MCF 10A (cell line): Measurements from ENCODE around the gene FOLR3. TPM values are rescaled to one million over a fixed set of nuclear protein-coding genes. Genes with fewer than 3 reads are reported as not detected.
"Not testable (repeated sequence)": the region's sequence is repeated elsewhere in the genome, so short reads cannot be mapped to it uniquely, and the experiment has no call there.

Experiments
- Bru-seq: library from RNA; stranded (reverse); fragments of 400-500 nt; gene quantifications from one replicate; lab custom pipeline; 2021; lab: Mats Ljungman, UMichigan
- BruChase-seq, 2 experiments: library from RNA; stranded (reverse); fragments of 400-500 nt; gene quantifications; one replicate each; lab custom pipeline; 2021; lab: Mats Ljungman, UMichigan
- BruUV-seq: library from RNA; stranded (reverse); fragments of 400-500 nt; replicated peaks from 2 replicates; lab custom pipeline; 2021; lab: Mats Ljungman, UMichigan
- CTCF ChIA-PET: fragments of 300-600 bp; sonication (Branson Sonifier 250); formaldehyde crosslinking; extraction: SDS; loops from one replicate; lab custom pipeline; 2021; ENCODE audit warnings: antibody characterized with exemption, inconsistent platforms; lab: Yijun Ruan, JAX
- POLR2A ChIA-PET: fragments of 300-600, 350-650 bp; sonication (Branson Sonifier 250); formaldehyde crosslinking; extraction: SDS; loops from one replicate; lab custom pipeline; 2020; ENCODE audit warnings: antibody characterized with exemption, inconsistent platforms; lab: Yijun Ruan, JAX
- DNase-seq: peaks from one replicate; pipeline ENCODE4 v3.0.0-alpha.2; 2018; ENCODE audit not compliant: unreplicated experiment
- H3K27ac Mint-ChIP-seq: one replicate; pipeline ENCODE4 v1.8.0; 2022; ENCODE audit warnings: mild to moderate bottlenecking, low read depth, mixed read lengths; ENCODE audit not compliant: unreplicated experiment
- H3K27me3 Mint-ChIP-seq: one replicate; pipeline ENCODE4 v1.8.0; 2022; ENCODE audit warnings: mixed read lengths; ENCODE audit not compliant: insufficient read depth, unreplicated experiment
- H3K36me3 Mint-ChIP-seq: one replicate; pipeline ENCODE4 v1.8.0; 2022; ENCODE audit warnings: mild to moderate bottlenecking, moderate library complexity, mixed read lengths; ENCODE audit not compliant: insufficient read depth, unreplicated experiment
- H3K4me1 Mint-ChIP-seq: one replicate; pipeline ENCODE4 v1.8.0; 2022; ENCODE audit warnings: mixed read lengths; ENCODE audit not compliant: insufficient read depth, unreplicated experiment
- H3K4me3 Mint-ChIP-seq: one replicate; pipeline ENCODE4 v1.8.0; 2022; ENCODE audit warnings: mild to moderate bottlenecking, moderate library complexity, mixed read lengths; ENCODE audit not compliant: unreplicated experiment
- H3K9me3 Mint-ChIP-seq: one replicate; pipeline ENCODE4 v1.8.0; 2022; ENCODE audit warnings: mixed read lengths; ENCODE audit not compliant: unreplicated experiment
- intact Hi-C: fragments of 100-400 bp; cut with micrococcal nuclease; formaldehyde crosslinking; loops from 2 replicates; pipeline ENCODE4 v1.14.1; 2022
- long read RNA-seq: library from polyadenylated mRNA; stranded (forward); transcript quantifications from one replicate; pipeline ENCODE4 v2.0.0, GENCODE V29; 2022
- total RNA-seq: library from RNA; stranded (reverse); gene quantifications from 2 replicates; pipeline ENCODE4 v1.2.3, GENCODE V29; 2022
- TF ChIP-seq, protein P1 (sequence below): fragments of 200-600 bp; IDR thresholded peaks from one replicate; pipeline ENCODE4 v1.8.0; 2022; ENCODE audit warnings: antibody characterized with exemption, mild to moderate bottlenecking; ENCODE audit not compliant: unreplicated experiment

The FOLR3 gene
- total RNA-seq (2.0 and 2.6 TPM in 2 replicates), Bru-seq, nascent RNA (percentile 18 among the genes with signal in this experiment), BruChase-seq, experiment 1, labeled RNA remaining after a 6-hour chase (percentile 35 among the genes with signal in this experiment), BruChase-seq, experiment 2, labeled RNA remaining after a 2-hour chase (percentile 28 among the genes with signal in this experiment)
- long read RNA-seq, partial matches to known transcripts, result 0 of 5 reads
- long read RNA-seq, other reads (novel, unspliced or antisense), result 2 of 5 reads

DNA sequence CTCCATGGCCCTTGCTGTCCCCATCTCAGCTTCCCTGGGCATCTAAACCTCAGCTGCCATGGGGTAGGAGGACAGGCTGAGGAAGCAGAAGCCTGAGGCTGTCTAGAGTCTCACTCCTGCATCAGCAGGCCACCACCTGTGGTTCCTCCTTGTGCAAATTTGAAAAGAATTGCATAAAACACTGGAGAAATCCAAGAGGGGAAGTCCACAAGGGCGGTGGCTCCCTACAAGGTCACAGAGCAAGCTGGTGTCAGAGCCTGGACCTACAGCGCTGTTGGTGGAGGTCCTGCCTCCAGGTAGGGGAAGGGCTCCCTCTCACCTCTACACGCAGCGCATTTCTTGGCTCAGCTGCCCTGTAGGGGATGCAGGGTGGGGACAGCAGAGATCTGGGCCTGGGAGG is at the start of gene FOLR3:
Gene FOLR3 (plus strand): TSS at position 253 of the 400 bp plus-strand sequence. CDS start 228 bp downstream, outside the sequence.
- POLR2A ChIA-PET, CTCF ChIA-PET: not testable (repeated sequence)

DNA sequence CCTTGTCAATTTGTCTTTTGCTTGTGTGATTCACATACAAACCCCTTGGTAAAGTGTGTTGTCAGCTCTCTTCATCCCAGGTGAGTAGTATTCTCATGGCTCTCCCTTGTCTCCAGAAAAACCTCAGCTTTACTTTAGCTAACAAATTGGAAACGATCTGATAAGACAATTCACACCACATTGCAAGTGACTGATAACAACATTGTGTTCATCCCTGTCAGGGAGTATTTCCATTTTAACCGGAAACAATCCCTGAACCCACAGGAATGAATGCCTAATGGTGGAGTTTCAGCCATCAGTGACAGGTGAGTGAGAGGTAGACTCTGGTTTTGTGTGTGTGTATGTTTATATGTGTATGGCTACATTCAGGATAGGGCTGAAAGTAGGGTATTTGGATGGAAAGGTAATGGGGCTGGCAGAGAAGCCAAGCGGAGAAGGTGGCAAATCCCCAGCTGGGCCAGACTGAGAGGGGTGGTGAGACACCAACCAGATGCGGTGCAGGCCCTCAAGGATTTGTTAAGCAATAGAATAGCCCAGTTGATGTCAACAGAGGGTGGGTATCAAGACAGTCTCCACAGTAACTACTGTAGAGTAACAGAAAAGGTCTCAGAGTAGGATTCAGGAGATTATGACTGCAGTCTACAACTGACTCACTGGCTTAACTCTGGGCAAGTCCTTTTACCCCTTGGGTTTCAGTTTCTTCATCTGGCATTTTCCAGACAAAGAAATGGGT is 47.3 kb upstream of the FOLR3 start:
- H3K9me3 Mint-ChIP-seq, result no peaks in the 10 kb centered on the region
- no peak for DNase-seq
- no TSS peak for BruUV-seq
- intact Hi-C loops, result no loop called here
- TF ChIP-seq, protein P1, sequence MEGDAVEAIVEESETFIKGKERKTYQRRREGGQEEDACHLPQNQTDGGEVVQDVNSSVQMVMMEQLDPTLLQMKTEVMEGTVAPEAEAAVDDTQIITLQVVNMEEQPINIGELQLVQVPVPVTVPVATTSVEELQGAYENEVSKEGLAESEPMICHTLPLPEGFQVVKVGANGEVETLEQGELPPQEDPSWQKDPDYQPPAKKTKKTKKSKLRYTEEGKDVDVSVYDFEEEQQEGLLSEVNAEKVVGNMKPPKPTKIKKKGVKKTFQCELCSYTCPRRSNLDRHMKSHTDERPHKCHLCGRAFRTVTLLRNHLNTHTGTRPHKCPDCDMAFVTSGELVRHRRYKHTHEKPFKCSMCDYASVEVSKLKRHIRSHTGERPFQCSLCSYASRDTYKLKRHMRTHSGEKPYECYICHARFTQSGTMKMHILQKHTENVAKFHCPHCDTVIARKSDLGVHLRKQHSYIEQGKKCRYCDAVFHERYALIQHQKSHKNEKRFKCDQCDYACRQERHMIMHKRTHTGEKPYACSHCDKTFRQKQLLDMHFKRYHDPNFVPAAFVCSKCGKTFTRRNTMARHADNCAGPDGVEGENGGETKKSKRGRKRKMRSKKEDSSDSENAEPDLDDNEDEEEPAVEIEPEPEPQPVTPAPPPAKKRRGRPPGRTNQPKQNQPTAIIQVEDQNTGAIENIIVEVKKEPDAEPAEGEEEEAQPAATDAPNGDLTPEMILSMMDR, result no peak
- POLR2A ChIA-PET, result interaction anchor here (5.2 kb wide), 1 partner anchor 11 kb away, joined by 42 read pairs; no protein-coding TSS in a partner anchor
- H3K27me3 Mint-ChIP-seq, result no peaks in the 10 kb centered on the region
- no peak overlapping the region for H3K27ac Mint-ChIP-seq
- H3K36me3 Mint-ChIP-seq, result peaks cover 7% of the 10 kb centered on the region
- H3K4me3 Mint-ChIP-seq, result no peak overlapping the region
- H3K4me1 Mint-ChIP-seq, result peaks cover 8% of the 10 kb centered on the region
- CTCF ChIA-PET, result interaction anchor here (0.5 to 5.6 kb wide), 6 partner anchors 40 to 1098 kb away, joined by 3 to 45 read pairs (median 4); no protein-coding TSS in a partner anchor

More for the DNA sequence above, at the start of gene FOLR3:
- H3K9me3 Mint-ChIP-seq, H3K27ac Mint-ChIP-seq, DNase-seq, H3K4me3 Mint-ChIP-seq, H3K4me1 Mint-ChIP-seq, H3K36me3 Mint-ChIP-seq, intact Hi-C loops, H3K27me3 Mint-ChIP-seq, BruUV-seq: not testable (repeated sequence)

GRCh38 chr11:72091292-72091691 is 44.2 kb upstream of the FOLR3 start:
- TF ChIP-seq, protein P1, result peak; percentile 77
- Mint-ChIP-seq H3K4me3 (no peak overlapping the region), H3K9me3 (no peaks in the 10 kb centered on the region), H3K27me3 (no peaks in the 10 kb centered on the region), H3K36me3 (peaks cover 18% of the 10 kb centered on the region), H3K4me1 (no peaks in the 10 kb centered on the region), H3K27ac (peak overlapping the region; percentile 70)
- ChIA-PET CTCF (interaction anchor here (0.6 to 8.8 kb wide), 38 partner anchors 9 to 341 kb away, joined by 3 to 155 read pairs (median 7); partner anchors contain the start of gene LAMTOR1), POLR2A (interaction anchor here (0.7 to 4.5 kb wide), 11 partner anchors 10 to 69 kb away, joined by 3 to 29 read pairs (median 5); partner anchors contain the start of gene LAMTOR1)
- no TSS peak for BruUV-seq
- intact Hi-C loops, result loop anchor here (1.0 kb wide), 3 partner anchors 66 to 340 kb away; no protein-coding TSS in a partner anchor
- peak; percentile 69 for DNase-seq

GRCh38 chr11:72098741-72099140 is 36.8 kb upstream of the FOLR3 start:
- no peaks in the 10 kb centered on the region for H3K27me3 Mint-ChIP-seq
- TF ChIP-seq, protein P1, result no peak
- H3K4me3 Mint-ChIP-seq, result no peak overlapping the region
- H3K9me3 Mint-ChIP-seq, result no peaks in the 10 kb centered on the region
- ChIA-PET POLR2A (interaction anchor here (1.6 to 6.7 kb wide), 4 partner anchors 13 to 81 kb away, joined by 3 to 42 read pairs (median 22); no protein-coding TSS in a partner anchor), CTCF (interaction anchor here (0.6 to 6.3 kb wide), 6 partner anchors 8 to 136 kb away, joined by 3 to 47 read pairs (median 11); no protein-coding TSS in a partner anchor)
- H3K4me1 Mint-ChIP-seq, result peaks cover 36% of the 10 kb centered on the region
- BruUV-seq, result no TSS peak
- intact Hi-C loops, result no loop called here
- no peak for DNase-seq
- peaks cover 62% of the 10 kb centered on the region for H3K36me3 Mint-ChIP-seq
- H3K27ac Mint-ChIP-seq, result no peak overlapping the region
